CD1c-positive myeloid dendritic cell (primary cell): Measurements from ENCODE around the gene DVL1.

ENCODE experiments used
- DNase-seq: peaks from one replicate; pipeline ENCODE4 v3.0.0-alpha.2; 2016; ENCODE audit errors: extremely low spot score

DVL1 gene

DNA sequence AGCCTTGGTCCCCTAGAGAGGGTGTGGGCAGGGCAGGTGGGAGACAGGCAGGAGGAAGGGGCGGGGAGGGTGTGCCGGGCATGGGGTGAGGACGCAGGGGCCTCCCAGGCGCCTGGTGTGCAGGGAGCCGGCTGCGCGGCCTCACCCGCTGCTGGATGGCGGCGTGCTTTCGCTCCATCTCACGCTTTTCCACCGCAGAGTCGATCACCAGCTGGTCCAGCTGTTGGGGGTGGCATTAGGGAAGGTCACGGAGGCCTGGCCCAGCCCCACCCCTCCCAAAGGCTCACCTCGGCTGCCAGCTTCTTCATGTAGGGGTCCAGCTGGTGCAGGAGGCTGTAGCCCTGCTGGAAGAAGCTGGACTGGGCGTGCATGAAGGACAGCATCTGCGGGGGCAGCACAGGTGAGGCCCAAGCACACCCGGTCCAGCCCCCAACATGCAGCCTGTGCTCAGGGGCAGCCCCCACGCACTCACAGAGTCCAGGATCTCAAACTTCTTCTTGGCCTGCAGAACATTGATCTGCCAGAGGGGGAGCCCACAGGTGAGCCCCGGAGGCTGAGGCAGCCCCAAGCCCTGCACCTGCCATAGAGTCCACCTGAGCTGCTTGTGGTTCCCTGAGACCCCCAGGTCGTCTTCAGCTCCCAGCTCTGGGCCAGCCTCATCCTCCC is 49.4 kb downstream of the DVL1 start:
- DNase-seq = no peak

GRCh38 chr1:1298861-1299685 is 50.1 kb downstream of the DVL1 start:
- DNase-seq = no peak

DNA sequence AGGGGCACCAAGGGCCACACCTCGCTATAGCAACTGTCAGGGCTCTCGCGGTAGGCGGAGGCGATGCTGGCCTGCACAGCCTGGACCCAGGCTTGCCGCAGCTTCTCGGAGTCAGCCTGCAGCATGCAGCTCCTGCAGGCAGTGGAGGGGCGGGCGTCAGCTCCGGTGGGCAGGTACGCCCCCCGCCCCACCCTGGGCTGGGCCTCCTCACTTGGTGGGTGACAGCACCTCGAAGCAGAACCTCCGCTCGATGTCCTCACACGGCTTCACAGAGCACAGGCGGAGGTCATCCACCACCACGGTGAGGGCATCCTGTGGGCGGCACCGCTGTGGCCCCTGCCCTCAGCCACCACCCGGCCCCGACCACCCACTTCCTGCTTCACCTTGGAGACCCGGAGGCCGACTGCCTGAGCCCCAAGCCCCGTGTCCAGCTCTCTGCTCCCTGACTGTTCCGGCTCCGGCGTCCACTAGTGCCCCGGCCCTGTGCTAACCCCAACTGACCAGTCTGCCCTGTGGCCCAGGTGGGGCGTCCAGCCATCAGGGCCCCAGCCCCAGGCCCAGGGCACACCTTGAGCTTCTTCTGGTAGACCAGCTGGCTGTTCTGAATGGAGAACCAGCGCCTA is 51.3 kb downstream of the DVL1 start:
- no peak for DNase-seq

DNA sequence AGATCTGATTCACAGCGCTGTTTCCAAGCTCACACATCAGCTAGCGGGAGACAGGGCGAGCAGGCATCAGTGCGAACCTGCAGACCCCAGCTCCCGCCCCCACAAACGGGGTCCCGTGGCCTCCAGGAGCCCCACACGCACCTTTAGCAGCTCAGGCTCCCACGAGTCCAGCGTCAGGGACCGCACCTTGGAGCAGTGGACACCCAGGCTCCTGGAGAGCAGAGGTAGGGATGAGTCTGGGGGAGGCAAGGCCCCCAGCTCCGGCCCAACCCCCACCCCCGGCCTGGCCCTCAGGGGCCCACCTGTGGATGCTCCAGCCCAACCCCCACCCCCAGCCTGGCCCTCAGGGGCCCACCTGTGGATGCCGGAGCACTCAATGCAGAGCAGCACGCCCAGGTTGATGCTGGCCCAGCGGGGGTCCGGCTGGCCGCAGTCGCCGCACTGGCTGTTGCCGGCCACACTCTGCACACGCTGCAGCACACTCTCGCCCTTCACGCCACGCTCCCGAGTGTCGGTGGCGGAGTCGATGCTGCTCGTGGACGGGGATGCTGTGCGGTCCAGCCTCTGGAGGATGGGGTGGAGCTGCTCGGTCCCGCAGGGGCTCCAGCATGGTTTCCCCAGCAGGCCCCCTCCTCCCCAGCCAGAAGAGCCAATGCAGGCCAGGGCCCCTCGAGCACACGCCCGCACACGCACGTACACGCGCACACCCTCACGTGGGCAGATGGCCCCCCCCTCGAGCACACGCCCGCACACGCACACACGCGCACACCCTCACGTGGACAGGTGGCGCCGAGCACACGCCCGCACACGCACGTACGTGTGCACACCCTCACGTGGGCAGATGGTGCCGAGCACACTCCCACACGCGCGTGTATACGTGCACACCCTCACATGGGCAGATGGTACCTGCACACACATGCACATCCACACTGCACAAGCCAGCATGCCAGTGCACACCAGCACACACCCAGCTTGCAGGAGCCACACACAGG is 52.9 kb downstream of the DVL1 start:
- no peak for DNase-seq

- DNase-seq = no peak
Observed at GRCh38 chr1:1295154-1295923, 53.9 kb downstream of the DVL1 start.

DNA sequence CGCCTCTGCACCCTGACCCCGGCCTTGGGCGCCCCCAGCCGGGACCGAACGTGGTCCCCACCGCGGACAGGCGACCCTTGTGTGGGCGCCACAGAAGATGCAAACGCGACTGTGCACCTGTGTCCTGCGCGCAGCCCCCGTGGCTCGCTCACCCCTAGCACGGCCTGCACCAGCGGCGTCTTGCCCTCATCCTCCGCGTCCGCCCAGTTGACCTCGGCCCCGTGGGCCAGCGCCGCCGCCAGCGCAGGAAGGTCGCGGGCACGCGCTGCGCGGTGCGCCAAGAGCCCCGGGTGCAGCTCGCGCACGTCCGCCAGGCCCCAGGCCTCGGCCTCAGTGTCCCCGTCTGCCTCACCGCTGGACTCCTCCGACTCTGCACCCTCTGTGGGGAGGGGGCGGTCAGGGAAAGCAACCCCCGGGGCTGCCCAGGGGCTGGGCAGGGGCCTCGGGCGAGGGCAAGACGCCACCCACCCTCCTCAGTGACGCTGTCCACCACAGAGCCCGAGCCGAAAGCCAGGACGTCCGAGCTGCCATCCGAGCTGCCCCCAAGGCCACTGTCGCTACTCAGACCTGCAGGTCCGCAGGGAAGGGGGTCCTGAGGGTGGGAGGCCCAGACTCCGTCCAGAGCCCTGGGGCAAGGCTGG is 54.8 kb downstream of the DVL1 start:
- no peak for DNase-seq

- DNase-seq = no peak
Observed at GRCh38 chr1:1293263-1294249, 55.7 kb downstream of the DVL1 start.

- no peak for DNase-seq
Observed at GRCh38 chr1:1292851-1293250, 56.4 kb downstream of the DVL1 start.

DNA sequence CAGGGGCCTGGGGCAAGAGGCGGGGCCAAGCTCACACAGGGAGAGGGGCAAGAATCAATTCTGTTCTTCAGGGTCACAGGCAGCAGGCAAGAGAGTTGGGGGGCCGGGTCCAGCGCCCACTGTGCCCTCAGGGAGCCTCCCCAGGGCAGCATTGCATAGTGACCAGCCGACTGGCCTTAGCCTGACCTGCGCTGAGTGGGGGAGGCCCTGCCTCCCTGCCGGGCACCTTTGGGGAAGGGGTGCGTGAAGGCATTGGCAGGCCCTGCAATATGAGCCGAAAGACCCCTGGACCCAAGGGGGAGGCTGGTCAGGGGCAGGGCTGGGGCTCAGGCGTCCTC is 56.8 kb downstream of the DVL1 start:
- no peak for DNase-seq

DNA sequence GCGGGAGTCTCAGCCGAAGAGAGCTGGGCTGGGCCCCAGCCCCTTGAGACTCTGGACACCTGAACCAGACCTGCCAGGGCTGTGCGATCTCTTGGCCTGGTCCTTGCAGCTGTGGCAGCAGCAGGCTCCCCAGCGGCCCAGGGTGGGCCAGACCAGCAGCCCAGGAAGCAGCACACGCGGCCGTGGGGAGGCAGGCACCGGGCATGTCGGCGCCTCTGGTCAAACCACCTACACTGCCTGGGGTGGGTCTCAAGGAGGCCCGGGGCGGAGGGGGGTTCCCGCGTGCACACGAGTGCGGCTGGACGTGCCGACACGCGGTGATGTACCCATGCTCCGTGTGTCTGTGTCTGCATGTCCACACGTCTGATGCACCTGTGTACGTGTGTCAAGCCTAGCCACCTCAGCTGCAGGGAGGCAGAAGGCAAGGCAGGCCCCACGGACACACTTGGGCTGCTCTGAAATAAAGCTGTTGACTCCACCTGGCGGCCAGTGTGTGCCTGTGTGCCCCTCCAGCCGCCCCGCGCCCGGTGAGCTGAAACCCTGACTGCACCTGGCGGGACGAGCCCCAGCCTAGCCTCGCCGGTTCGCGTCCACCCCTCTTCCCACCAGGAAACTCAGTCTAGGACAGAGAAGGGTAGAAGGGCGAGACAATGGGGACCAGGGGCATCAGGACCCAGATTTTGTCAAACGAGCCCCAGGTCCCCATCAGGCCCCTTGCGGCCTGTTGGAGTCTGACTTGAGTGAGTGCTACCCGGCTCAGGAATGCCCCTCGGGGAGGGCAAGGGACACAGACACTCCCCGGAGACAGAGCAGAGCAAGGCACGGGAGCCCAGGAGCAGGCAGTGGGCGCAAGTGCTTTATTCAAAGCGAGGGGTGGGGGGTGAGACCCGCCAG is 57.4 kb downstream of the DVL1 start:
- peak; percentile 40 for DNase-seq

GRCh38 chr1:1291023-1291528 is 58.1 kb downstream of the DVL1 start:
- DNase-seq = no peak

GRCh38 chr1:1290238-1290731 is 58.9 kb downstream of the DVL1 start:
- DNase-seq = peak; percentile 57

- no peak for DNase-seq
Observed at GRCh38 chr1:1287288-1288110, 61.7 kb downstream of the DVL1 start.

GRCh38 chr1:1286313-1287261 is 62.6 kb downstream of the DVL1 start:
- no peak for DNase-seq

GRCh38 chr1:1285611-1286311 is 63.5 kb downstream of the DVL1 start:
- no peak for DNase-seq
